DOHH2 (cell line): ENCODE data around the gene FKBP2.

Experiments used
- H3F3A ChIP-seq: fragments of 200-600 bp; sonication (generic), shearing (Covaris generic); 2 replicates; pipeline ENCODE4 v1.6.0; 2016; ENCODE audit warnings: antibody characterized with exemption, mild to moderate bottlenecking; ENCODE audit not compliant: control insufficient read depth, insufficient read depth
- H3K27ac ChIP-seq: fragments of 200-600 bp; sonication (generic); 2 replicates; pipeline ENCODE4 v1.5.1; 2014; ENCODE audit warnings: low read depth, mild to moderate bottlenecking, low read length, moderate library complexity
- H3K27me3 ChIP-seq: fragments of 200-600 bp; sonication (generic); 2 replicates; pipeline ENCODE4 v1.6.1; 2014; ENCODE audit warnings: mild to moderate bottlenecking, low read length, mixed read lengths; ENCODE audit not compliant: control insufficient read depth
- H3K36me3 ChIP-seq: fragments of 200-600 bp; sonication (generic); 2 replicates; pipeline ENCODE4 v1.6.1; 2014; ENCODE audit warnings: mild to moderate bottlenecking, low read length, moderate library complexity, mixed read lengths; ENCODE audit not compliant: control insufficient read depth
- H3K4me1 ChIP-seq: fragments of 200-600 bp; sonication (generic); 2 replicates; pipeline ENCODE4 v1.6.1; 2014; ENCODE audit warnings: mild to moderate bottlenecking, low read length, mixed read lengths; ENCODE audit not compliant: control insufficient read depth
- H3K4me2 ChIP-seq: fragments of 200-600 bp; sonication (generic); 2 replicates; pipeline ENCODE4 v1.6.0; 2014; ENCODE audit warnings: mild to moderate bottlenecking, low read length, moderate library complexity
- H3K4me3 ChIP-seq: fragments of 200-600 bp; sonication (generic); 2 replicates; pipeline ENCODE4 v1.5.1; 2014; ENCODE audit warnings: mild to moderate bottlenecking, low read length, mixed read lengths
- H3K79me2 ChIP-seq: fragments of 200-600 bp; sonication (generic); 2 replicates; pipeline ENCODE4 v1.6.1; 2014; ENCODE audit warnings: mild to moderate bottlenecking, low read length, mixed read lengths; ENCODE audit not compliant: control insufficient read depth
- H3K9me2 ChIP-seq: fragments of 200-600 bp; sonication (generic); replicated peaks from 2 replicates; pipeline ENCODE4 v1.6.1; 2014; ENCODE audit warnings: mild to moderate bottlenecking, low read length, mixed read lengths; ENCODE audit not compliant: control insufficient read depth
- H3K9me3 ChIP-seq: fragments of 200-600 bp; sonication (generic); 2 replicates; pipeline ENCODE4 v1.6.1; 2014; ENCODE audit warnings: antibody characterized with exemption, low read length, mixed read lengths; ENCODE audit not compliant: control insufficient read depth, insufficient read depth
- H4K20me1 ChIP-seq: fragments of 200-600 bp; sonication (generic); 2 replicates; pipeline ENCODE4 v1.6.0; 2014; ENCODE audit warnings: low read depth, mild to moderate bottlenecking, antibody characterized with exemption, low read length, moderate library complexity; ENCODE audit not compliant: control insufficient read depth, insufficient read depth
- CTCF ChIP-seq: fragments of 200-600 bp; sonication (generic); IDR thresholded peaks from one replicate; pipeline ENCODE4 v1.5.1; 2014; ENCODE audit warnings: antibody characterized with exemption, mild to moderate bottlenecking, low read depth, low read length; ENCODE audit not compliant: poor library complexity, severe bottlenecking
- EZH2phosphoT487 ChIP-seq: fragments of 200-600 bp; sonication (generic); IDR thresholded peaks from 2 replicates; pipeline ENCODE4 v1.6.1; 2017; ENCODE audit warnings: borderline replicate concordance, mild to moderate bottlenecking, antibody characterized with exemption, low read length, moderate library complexity, mixed read lengths

Gene FKBP2

GRCh38 chr11:64224151-64224890 is 16.6 kb upstream of the FKBP2 start:
- Histone ChIP-seq H3K4me2 (peak overlapping the region; percentile 99), H3K27ac (no peak overlapping the region)

GRCh38 chr11:64224891-64225607 is 15.8 kb upstream of the FKBP2 start:
- no peaks in the 10 kb centered on the region for H3K9me2 ChIP-seq
- peak overlapping the region; percentile 99 for H3K4me2 ChIP-seq
- H3K79me2 ChIP-seq: peaks cover 34% of the 10 kb centered on the region
- peaks cover 59% of the 10 kb centered on the region for H3K4me1 ChIP-seq
- H3K27me3 ChIP-seq: no peaks in the 10 kb centered on the region
- H3K27ac ChIP-seq: peak overlapping the region; percentile 82
- H3K4me3 ChIP-seq: peak overlapping the region; percentile 85
- H3K9me3 ChIP-seq: no peaks in the 10 kb centered on the region
- H3K36me3 ChIP-seq: peaks cover 52% of the 10 kb centered on the region
- peaks cover 21% of the 10 kb centered on the region for H3F3A ChIP-seq
- H4K20me1 ChIP-seq: no peaks in the 10 kb centered on the region
- no peak for TF ChIP-seq EZH2phosphoT487
- no peak for TF ChIP-seq CTCF

More at GRCh38 chr11:64224151-64224890, 16.6 kb upstream of the FKBP2 start:
- Histone ChIP-seq H3K79me2 (peaks cover 31% of the 10 kb centered on the region), H3K9me3 (no peaks in the 10 kb centered on the region), H3K9me2 (no peaks in the 10 kb centered on the region), H3K36me3 (peaks cover 54% of the 10 kb centered on the region), H3K4me3 (peak overlapping the region; percentile 85; the same call in 1 of the 2 replicates), H4K20me1 (no peaks in the 10 kb centered on the region), H3K4me1 (peaks cover 51% of the 10 kb centered on the region), H3K27me3 (no peaks in the 10 kb centered on the region), H3F3A (peaks cover 14% of the 10 kb centered on the region)
- TF ChIP-seq CTCF (no peak), EZH2phosphoT487 (no peak)

- Histone ChIP-seq H3K9me3 (no peaks in the 10 kb centered on the region), H3F3A (peaks cover 22% of the 10 kb centered on the region), H3K4me2 (peak within 1 kb of the TSS; percentile 99), H3K36me3 (peaks cover 44% of the 10 kb centered on the region), H3K4me3 (peak within 1 kb of the TSS; percentile 85), H3K9me2 (no peaks in the 10 kb centered on the region), H3K27me3 (no peaks in the 10 kb centered on the region), H3K79me2 (peaks cover 36% of the 10 kb centered on the region), H3K4me1 (peaks cover 61% of the 10 kb centered on the region), H4K20me1 (no peaks in the 10 kb centered on the region), H3K27ac (peak within 1 kb of the TSS; percentile 82)
- TF ChIP-seq CTCF (peak; percentile 68), EZH2phosphoT487 (no peak)
Measured at GRCh38 chr11:64225608-64226506, 15.0 kb upstream of the FKBP2 start, which contains the start of the genes NUDT22 and TRPT1. Gene NUDT22 (plus strand): TSS chr11:64226274. CDS start chr11:64226653, 379 bp downstream. Gene TRPT1 (minus strand): TSS chr11:64226186. CDS start chr11:64225860, 326 bp downstream.
